HEK293T (cell line): ENCODE measurements around the gene TMEM154.

Experiments
- ARNT ChIP-seq: fragments of 450-650 bp; IDR thresholded peaks from 2 replicates; pipeline ENCODE4 v1.6.1; 2017; ENCODE audit warnings: mild to moderate bottlenecking
- BHLHE40 ChIP-seq: fragments of 450-650 bp; IDR thresholded peaks from 2 replicates; pipeline ENCODE4 v1.6.1; 2016; ENCODE audit warnings: mild to moderate bottlenecking, moderate library complexity, borderline replicate concordance
- CTBP1 ChIP-seq: fragments of 450-650 bp; IDR thresholded peaks from 2 replicates; pipeline ENCODE4 v1.6.1; 2016; ENCODE audit warnings: borderline replicate concordance
- ELF4 ChIP-seq: fragments of 450-650 bp; IDR thresholded peaks from 2 replicates; pipeline ENCODE4 v1.6.1; 2017; ENCODE audit warnings: antibody characterized with exemption
- FOXK2 ChIP-seq: fragments of 450-650 bp; IDR thresholded peaks from 2 replicates; pipeline ENCODE4 v1.6.1; 2016; ENCODE audit warnings: mild to moderate bottlenecking
- FOXM1 ChIP-seq: fragments of 450-650 bp; IDR thresholded peaks from 2 replicates; pipeline ENCODE4 v1.6.1; 2017; ENCODE audit warnings: mild to moderate bottlenecking, borderline replicate concordance
- PKNOX1 ChIP-seq: fragments of 450-650 bp; IDR thresholded peaks from 2 replicates; pipeline ENCODE4 v1.6.1; 2016
- SP1 ChIP-seq: fragments of 450-650 bp; IDR thresholded peaks from 2 replicates; pipeline ENCODE4 v1.6.1; 2017
- SUZ12 ChIP-seq: fragments of 450-650 bp; IDR thresholded peaks from 2 replicates; pipeline ENCODE4 v1.6.1; 2016; ENCODE audit warnings: mild to moderate bottlenecking
- TARDBP ChIP-seq: fragments of 450-650 bp; IDR thresholded peaks from 2 replicates; pipeline ENCODE4 v1.6.1; 2016
- ZNF384 ChIP-seq: fragments of 450-650 bp; IDR thresholded peaks from 2 replicates; pipeline ENCODE4 v1.6.1; 2016

- TF ChIP-seq SP1, result no peak
- TF ChIP-seq BHLHE40, result no peak
- TF ChIP-seq TARDBP, result no peak
- no peak for TF ChIP-seq SUZ12
- TF ChIP-seq ZNF384, result no peak
- TF ChIP-seq ARNT, result no peak
- no peak for TF ChIP-seq CTBP1
- TF ChIP-seq FOXK2, result no peak
- TF ChIP-seq PKNOX1, result no peak
- TF ChIP-seq FOXM1, result no peak
- no peak for TF ChIP-seq ELF4
These were observed 6.3 kb downstream of the TMEM154 start for GRCh38 chr4:152673489-152673888.
